Measurements from ENCODE around the gene MROH8.
A peak's percentile ranks its signal among the peaks of the same experiment; 100 is the strongest.

The MROH8 gene

DNA sequence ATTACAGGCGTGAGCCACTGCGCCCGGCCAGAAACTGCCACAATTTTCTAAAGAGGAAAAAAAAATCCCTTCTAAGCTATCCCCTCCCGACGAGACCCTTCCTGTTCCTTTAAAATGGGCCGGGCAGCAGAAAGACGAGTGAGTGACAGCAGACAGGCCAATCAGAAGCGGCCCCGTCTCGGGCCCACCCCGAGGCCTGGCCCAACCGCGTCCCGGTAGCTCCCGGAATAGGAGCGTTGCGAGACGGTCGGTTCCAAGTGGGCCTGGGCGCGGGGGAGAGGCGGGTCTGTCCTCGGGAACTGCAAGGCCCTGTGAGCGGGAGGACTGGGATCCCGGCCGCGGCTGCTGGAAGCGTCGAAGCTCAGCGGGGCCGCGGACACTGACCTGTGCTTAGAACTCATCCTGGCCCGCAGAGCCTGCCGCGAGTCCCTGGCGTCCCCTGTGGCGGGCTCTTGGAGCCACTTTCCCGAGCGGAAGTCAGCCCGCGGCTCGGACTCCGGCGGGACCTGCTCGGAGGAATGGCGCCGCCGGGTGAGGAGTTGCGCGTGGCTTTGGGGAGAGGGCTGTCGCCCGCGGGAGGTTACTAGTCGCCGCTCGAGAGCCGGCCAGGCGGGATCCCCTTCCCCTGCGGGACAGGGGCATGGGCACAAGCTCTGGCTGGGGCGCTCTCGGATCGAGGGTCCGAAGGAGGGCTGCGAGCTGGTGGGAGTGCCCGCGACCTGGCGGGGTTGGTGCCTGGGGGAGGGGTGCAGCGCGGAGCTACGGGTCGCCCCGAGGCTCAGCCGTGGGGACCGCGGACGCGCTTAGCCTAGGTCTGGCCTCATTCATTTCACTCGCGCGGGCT lies at the start of gene MROH8, which contains the start of gene RPN2:
Gene MROH8 (minus strand): TSS at position 710 of the 844 bp plus-strand sequence.
Gene RPN2 (plus strand): TSS at position 492 of the 844 bp plus-strand sequence. CDS start 27 bp downstream, at position 519.
- DNase-seq (ENCODE audit: low read depth in 4 of 4, low spot score in 1 of 4), result peak; percentile 86 to 94 (median 93)

DNA sequence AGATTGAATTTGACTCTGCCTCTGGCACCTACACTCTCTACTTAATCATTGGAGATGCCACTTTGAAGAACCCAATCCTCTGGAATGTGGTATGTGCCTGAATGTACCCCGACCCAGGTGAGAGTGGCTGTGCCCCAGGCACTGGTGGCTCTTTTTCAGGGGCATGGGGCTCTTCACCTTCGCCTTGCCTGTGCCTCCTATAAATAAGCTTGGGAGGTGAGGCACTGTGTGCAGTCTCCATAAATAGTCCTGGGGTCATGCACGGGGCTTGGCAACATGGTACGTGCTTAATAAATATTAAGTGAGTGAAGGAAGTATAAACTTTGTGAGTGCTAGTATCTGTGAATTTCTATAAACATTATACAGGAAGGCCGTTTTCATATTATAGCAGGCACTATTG lies 49.3 kb upstream of the MROH8 start:
- DNase-seq (ENCODE audit: low read depth in 4 of 4, low spot score in 1 of 4), result no peak

DNA sequence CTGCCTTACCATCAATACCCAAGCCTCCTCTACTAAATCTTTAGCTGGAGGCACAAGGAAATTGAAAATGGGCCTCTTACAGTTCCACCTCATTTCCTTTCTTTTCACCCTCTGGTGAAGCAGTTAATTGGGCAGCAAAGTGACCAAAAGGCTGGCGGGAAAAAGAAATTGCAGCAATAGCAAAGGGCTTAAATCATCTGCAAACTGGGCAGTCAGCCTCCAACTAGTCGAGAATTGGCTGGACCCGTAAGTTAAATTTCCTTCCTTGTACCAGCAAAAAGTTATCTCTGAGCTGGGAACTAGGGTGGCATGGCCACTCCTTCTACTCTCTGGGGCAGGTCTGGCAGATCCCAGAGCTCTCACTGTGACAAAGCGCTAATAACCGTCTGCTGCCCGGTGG lies 48.7 kb upstream of the MROH8 start:
- DNase-seq (ENCODE audit: low read depth in 4 of 4, low spot score in 1 of 4), result no peak

DNA sequence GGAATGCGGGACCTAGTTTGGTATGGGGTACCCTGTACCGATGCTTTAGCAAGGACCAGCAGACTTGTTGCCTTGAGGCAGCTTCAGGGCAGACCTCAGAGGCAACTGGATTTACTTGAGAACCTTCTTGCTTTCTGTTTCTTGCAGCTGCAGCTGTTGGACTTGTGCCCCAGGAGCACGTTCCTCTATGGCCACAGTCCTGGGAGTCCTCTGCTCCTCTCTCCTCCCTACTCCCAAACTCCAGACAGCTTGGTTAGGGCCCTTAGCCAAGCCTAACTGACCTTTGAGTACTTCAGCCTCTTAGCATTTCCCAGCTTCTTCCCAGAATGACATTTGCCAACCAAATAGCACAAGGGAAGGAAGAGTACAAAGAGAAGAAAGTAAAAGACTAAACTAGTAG lies 47.5 kb upstream of the MROH8 start:
- no peak for DNase-seq (ENCODE audit: low read depth in 4 of 4, low spot score in 1 of 4)

DNA sequence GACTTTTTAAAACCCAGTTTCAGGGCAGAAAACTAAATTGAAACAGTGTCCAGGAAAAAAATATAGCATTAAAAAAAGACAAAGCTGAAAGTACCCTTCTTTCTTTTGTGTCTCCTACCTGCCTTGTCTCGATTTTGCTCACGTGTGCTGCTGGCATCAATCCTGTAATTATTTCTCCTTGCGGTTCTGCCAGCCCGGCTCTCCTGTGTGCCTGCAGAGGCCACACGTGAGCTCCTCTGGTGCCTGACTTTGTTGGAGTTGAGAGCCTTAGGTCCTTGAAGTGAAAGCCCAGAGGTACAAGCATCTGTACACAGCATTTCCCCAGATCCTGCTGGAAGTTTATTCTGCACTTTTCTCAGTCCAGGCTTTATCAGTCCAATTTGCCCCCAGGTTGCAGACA lies 45.8 kb upstream of the MROH8 start:
- no peak for DNase-seq (ENCODE audit: low read depth in 4 of 4, low spot score in 1 of 4)

DNA sequence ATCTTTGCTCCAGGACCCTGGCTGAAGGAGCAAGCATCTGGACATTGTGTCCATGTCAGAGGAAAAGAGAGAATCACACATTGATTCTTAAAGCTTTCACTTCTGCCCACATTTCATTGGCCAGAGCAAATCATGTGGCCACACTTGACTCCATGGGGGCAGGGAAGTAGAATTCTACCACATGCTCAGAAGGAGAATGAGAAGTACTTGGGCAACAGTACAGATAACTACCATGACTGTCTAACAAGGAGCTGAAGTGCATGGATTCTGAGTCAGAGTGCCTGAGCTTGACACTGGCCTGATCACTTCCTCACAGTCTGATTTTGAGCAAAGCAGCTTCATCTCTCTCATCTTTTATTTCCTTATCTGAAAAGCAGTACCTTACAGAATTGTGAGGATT lies 43.7 kb upstream of the MROH8 start:
- no peak for DNase-seq (ENCODE audit: low read depth in 4 of 4, low spot score in 1 of 4)

DNA sequence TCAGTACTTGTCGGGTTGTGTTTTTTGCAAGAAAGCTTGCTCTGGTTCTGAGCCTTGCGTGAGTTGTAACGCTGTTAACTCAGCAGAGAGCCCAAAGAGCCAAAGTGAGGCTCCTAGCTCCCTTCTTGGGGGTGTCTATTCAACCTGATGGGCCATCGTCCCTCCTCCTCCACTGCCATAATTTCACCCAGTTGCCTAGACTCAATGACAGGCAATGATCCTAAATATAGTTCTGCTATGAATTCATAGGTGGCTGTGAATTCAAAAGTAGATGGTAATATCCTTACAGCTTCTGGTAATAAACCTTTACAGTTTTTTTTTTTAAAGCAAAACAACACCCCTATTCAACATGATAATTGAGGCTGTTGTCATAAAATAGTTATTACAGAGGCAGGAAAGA lies 42.7 kb upstream of the MROH8 start:
- DNase-seq (ENCODE audit: low read depth in 4 of 4, low spot score in 1 of 4), result no peak

DNA sequence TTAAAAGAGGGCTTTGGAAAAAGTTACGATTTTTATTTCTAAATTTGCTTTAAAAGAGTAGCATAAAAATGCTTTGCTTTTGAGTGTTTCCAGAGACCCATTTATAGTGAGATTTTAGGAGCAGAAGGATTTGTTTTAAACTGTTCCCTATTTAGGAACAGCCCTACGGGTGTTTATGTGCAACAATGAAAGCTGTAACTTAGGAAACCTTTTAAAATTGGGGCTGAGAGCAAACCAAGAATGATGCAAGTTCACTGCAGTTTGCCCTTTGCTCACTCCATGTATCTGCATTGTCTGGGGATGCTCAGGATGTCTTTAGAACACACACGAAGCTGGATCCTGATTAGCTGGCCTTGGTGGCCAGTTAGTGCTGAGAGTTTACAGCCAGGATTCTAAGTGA lies 41.4 kb upstream of the MROH8 start:
- no peak for DNase-seq (ENCODE audit: low read depth in 4 of 4, low spot score in 1 of 4)

DNA sequence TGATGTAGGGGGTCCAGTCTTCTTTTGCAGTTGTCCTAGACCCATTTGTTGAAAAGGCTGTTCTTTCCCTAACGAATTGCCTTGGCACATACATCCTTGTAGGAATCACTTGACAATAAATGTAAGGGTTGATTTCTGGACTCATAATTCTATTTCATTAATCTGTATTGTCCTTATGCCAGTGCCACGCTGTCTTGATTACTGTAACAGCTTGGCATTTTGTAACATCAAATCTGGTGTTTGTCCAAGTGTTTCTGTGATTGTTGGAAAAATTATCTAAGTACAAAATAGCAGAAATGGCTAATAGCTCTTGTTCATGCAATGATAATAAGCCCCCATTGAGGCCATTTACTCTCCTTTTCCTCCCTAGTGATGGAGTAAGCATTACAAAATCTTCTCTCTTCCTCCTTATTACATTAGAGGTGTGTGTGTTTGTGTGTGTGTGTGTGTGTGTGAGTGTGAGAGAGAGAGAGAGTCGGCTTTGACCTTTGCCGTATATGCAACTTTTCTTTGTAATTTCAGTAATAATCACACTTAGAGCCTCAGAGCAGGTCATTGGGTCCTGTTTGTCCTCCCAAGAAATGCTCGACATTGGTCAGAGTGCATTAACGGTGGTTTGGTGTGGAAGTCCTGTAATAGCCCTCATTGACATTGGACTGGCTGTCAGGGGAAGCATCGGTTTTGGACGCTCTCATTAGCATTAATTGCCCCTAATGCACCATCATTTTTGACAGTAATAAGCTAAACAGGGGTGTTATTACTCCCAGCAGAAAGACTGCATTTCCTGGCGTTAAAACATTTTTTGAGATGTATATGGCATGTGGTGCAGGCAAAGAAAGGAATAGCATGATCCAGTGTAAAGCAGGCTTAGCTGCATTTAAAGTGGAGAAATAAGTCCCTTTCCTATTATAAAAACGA lies 40.7 kb upstream of the MROH8 start:
- no peak for DNase-seq (ENCODE audit: low read depth in 4 of 4, low spot score in 1 of 4)

DNA sequence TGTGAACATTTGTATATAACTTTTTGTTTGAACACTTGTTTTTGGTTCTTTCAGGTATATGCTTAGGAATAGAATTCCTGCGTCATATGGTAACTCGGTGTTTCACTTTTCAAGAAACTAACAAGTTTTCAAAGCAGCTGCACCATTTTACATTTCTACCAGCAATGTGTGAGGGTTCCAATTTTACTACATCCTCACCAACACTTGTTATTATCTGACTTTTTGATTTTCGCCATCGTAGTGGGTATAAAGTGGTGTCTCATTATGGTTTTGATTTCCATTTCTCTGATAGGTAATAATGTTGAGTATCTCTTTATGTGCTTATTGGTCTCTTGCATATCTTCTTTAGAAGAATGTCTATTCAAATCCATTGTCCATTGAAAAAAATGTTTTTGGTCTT lies 39.6 kb upstream of the MROH8 start:
- no peak for DNase-seq (ENCODE audit: low read depth in 4 of 4, low spot score in 1 of 4)

DNA sequence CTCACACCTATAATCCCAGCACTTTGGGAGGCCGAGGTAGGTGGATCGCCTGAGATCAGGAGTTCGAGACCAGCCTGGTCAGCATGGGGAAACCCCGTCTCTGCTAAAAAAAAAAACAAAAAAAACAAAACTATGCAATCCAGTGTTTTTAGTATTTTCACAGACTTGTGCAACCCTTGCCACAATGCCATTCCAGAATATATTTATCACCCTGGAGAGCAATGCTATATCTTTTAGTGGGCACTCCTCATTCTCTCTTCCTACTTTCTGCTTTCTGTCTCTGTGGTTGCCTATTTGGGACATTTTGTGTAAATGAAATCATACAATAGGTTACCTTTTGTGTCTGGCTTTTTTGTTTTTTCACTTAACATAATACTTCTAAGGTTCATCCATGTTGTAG lies 39.1 kb upstream of the MROH8 start:
- DNase-seq (ENCODE audit: low read depth in 4 of 4, low spot score in 1 of 4), result no peak

DNA sequence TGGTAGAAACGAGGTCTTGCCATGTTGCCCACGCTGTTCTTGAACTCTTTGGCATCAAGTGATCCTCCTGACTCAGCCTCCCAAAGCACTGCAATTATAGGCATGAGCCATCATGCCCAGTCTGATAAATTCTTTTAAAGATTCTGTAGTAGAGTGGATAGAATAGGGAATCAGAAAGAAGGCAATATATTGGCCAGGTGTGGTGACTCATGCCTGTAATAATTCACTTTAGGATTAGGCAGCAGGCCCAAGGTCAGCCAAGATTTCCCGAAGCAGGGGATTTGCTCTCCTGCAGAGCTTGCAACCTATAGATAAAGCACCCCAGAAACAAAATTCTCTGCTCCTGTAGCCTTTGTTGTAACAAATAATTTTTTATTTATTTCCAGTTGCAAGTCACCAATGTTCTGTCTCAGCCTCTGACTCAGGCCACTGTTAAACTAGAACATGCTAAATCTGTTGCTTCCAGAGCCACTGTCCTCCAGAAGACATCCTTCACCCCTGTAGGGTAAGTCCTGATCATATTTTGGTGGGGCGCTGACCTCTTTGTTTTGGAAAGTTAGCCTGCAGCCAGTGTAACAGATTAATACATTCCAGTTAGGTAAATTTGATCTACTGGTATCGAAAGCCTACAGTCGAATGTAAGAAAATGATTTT lies 30.4 kb upstream of the MROH8 start:
- DNase-seq (ENCODE audit: low read depth in 4 of 4, low spot score in 1 of 4), result no peak

DNA sequence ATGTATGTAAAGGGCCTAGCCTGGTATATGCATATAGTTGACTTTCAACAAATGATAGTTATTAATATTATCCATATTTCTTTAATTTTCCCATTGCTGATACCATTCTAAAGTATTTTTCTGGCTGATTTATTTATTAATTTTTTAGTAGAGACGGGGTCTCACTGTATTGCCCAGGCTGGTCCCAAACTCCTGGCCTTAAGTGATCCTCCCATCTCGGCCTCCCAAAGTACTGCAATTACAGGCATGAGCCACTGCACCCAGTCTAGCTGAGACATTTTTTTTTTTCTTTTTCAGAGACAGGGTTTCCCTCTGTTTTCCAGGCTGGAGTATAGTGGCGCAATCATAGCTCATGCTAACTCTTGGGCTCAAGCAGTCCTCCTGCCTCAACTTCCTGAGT lies 29.8 kb upstream of the MROH8 start:
- DNase-seq (ENCODE audit: low read depth in 4 of 4, low spot score in 1 of 4), result no peak

DNA sequence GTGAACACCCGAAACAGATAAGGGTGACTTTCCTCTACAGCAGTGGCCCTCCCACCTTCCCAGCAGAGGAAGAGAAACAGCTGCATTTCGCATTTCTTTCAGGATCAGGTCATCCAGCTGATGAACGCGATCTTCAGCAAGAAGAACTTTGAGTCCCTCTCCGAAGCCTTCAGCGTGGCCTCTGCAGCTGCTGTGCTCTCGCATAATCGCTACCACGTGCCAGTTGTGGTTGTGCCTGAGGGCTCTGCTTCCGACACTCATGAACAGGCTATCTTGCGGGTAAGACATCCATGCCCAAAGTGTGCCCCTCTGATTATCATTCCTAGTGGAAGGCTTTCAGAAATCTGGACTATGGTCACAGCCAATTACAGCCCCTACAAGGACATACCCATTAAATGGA lies 27.8 kb upstream of the MROH8 start:
- no peak for DNase-seq (ENCODE audit: low read depth in 4 of 4, low spot score in 1 of 4)

DNA sequence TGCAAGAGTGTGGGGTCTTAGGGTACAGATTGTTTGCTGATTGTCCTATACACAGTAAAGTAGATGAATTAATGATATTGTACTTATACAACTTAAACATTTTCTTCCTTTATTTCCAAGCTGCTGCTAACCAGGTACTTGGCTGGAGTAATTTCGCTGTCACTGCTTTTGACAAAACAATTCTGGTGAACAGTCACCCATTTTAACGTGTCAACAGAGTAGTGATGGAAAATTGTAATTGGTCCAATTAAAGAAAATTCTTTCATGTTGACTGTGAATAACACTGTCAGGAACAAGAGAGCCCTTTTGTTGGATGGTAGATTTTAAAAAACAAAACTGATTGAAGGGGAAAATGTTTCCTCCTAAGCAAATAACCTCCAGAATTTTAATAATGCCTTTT lies 26.4 kb upstream of the MROH8 start:
- DNase-seq (ENCODE audit: low read depth in 4 of 4, low spot score in 1 of 4), result no peak

DNA sequence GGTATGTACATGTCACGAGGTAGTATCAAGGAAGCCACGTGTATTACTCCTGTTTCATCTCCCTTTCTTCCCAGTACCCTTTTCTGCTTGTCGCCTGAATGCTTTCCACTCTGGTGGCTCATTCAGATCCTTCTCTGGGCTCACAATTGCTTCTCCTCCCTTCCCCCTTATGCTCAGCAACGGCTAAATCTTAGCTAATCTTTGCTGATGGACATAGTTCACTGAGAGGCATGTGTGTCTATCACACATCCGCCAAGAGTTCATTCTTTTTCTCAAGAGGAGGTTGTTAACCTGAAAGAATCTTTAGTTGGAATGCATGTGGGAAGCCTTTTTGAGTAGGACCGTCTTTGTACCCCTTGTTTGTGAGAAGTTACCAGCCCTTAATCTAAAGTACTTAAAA lies 25.8 kb upstream of the MROH8 start:
- no peak for DNase-seq (ENCODE audit: low read depth in 4 of 4, low spot score in 1 of 4)

DNA sequence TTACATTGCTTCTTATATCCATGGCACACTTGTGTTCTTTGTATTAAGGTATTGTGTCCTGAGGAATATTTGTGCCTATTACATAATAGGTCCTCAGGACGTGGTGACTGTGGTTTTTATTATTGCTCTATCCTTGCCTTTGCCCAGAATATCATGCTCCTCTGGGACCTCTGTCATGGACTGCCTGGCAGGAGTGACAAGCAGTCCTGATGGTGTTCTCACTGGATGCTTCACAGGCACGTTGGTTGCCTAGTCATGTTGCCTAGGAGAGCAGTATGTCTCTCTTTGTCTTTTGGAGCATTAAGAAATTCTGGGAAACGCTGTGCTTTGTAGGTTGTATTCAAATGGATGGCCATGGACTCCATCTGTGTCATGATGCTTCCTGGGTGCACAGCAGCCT lies 24.7 kb upstream of the MROH8 start:
- no peak for DNase-seq (ENCODE audit: low read depth in 4 of 4, low spot score in 1 of 4)

DNA sequence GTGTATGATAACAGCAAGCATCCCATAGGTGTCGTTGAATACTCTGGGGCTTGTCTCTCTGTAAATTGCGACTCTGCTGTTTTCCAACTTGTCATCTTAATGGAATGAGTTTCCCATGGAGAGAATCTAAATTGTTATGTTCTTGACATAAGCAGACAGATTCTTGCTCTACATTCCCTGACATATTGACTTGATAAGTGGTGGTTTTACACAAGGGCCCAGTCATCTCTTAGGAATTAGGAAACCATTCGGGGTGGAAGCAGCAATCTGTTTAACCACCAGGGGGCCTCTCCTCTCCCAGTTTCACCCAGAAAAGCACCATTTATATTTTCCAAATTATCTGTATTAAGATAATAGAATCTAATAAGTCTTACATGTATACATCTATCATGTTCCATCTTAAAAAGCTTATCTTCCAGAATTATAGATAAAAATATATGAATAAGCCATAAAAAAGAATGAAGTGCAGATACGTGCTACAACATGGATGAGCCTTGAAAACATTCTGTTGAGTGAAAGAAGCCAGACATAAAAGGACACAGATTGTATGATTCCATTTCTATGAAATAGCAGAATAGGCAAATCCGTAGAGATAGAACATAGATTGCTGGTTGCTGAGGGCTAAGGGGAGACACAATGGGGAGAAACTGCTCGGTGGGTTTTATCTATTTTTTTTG lies 23.1 kb upstream of the MROH8 start:
- DNase-seq (ENCODE audit: low read depth in 4 of 4, low spot score in 1 of 4), result peak in 1 of 4 experiments; percentile 13

DNA sequence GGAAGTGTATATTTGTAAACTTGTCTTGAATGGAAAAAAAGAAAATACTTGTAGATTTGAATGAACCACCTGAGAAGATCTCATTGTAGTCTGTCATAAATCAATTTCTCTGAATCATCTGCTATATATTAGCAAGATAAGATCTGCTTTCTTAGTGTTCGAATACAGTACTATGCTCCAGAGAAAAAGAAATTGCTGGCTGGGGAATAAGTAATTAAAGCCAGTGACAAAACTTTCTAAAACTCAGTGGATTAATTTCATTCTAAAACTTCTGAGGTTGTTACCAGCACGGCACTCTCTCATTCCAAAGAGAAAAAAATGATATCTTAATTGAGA lies 22.4 kb upstream of the MROH8 start:
- no peak for DNase-seq (ENCODE audit: low read depth in 4 of 4, low spot score in 1 of 4)

DNA sequence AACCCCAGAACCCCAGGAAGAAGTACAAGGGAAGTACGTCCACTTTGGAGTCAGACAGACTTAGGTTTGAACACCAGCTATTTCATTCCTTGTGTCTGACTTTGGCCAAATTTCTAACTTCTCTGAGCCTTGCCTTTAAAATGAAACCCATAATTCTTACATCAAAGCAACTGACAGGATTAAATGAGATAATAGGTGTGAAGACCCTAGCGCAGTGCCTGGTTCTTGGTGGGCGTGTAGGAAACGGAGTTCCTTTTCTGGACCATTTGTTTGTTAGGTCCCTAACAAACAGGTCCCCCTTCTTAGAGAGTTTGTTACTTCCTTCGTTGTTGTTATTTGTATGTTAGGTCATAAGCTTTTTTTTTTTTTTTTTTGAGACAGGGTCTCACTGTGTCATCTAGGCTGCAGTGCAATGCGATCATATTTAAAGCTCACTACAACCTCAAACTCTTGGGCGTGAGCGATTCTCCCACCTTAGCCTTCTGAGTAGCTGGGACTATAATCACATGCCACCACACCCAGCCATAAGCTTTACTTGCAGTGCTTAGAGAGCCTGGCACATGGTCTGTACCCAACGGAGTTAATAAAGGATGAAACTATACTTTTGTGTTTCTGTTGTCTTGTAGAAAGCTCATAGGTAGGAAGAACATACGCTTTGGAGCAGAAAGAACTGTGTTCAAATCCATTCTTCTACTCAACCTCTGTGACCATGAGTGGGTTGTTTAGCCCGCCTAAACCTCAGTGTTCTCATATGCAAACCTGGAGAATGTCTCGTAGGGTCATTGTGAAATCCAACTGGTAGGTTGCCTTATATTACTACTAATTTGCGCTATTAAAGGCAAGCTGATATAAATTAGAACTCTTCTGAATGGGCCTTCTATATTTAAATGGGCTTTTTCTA lies 21.8 kb upstream of the MROH8 start:
- DNase-seq (ENCODE audit: low read depth in 4 of 4, low spot score in 1 of 4), result no peak

Measured in stimulated activated CD4-positive, alpha-beta T cell treated with anti-CD3 and anti-CD28 coated beads, Interleukin-1b, Interleukin-23, amount 100 ng/mL, for 24 hours (primary cell).